Limb (tissue), 2 donors: Measurements from ENCODE around the gene FAM72C.
A peak's percentile ranks its signal among the peaks of the same experiment; 100 is the strongest.
"Not testable (repeated sequence)": the region's sequence is repeated elsewhere in the genome, so short reads cannot be mapped to it uniquely, and the experiment has no call there.

ENCODE experiments used
- DNase-seq, 2 donors: peaks; one replicate each; pipeline ENCODE4 v3.0.0-alpha.2; 2016; ENCODE audit errors: extremely low spot score in 2 of 2

Gene FAM72C

GRCh38 chr1:143971924-143972700 is at the start of gene FAM72C:
Gene FAM72C, minus strand, starts transcription at chr1:143971986. Its CDS starts 845 bp downstream, at chr1:143971141.
- DNase-seq = not testable (repeated sequence)

DNA sequence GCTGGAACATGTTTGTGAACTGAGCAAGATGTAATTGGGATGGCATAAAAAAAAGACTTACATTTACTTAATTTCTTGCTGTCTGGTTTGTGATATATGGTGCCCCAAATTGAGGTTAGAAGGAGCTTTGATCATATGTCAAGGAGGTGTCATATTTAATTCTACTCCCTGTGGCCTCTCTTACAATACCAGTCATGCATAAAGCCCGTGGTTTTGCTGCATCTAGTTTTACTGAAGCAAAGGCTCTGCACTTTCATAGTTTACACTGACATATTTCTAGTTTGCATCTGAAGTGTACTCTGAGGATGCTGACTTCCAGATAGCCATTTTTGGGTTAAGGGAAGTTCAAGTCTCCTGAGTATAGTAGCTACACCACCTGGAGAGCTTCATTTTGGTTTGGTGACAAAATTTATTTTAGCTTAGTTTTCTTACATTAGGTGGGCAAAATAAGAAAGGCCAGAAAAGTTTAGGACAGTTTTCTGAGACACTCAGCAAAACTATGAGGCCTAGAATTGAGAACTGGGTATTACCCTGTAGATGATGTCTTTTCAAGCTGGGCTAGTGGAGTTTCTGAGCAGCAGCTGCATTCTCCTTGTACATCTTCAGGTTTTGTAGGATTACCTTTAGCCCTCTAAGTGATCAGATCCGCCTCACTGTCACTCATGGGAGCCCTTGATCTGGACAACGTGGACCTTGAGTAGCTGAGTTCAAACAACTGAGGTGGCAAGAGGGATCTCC is 48.4 kb upstream of the FAM72C start:
- not testable (repeated sequence) for DNase-seq

GRCh38 chr1:144019101-144019500 is 47.3 kb upstream of the FAM72C start:
- DNase-seq = not testable (repeated sequence)

DNA sequence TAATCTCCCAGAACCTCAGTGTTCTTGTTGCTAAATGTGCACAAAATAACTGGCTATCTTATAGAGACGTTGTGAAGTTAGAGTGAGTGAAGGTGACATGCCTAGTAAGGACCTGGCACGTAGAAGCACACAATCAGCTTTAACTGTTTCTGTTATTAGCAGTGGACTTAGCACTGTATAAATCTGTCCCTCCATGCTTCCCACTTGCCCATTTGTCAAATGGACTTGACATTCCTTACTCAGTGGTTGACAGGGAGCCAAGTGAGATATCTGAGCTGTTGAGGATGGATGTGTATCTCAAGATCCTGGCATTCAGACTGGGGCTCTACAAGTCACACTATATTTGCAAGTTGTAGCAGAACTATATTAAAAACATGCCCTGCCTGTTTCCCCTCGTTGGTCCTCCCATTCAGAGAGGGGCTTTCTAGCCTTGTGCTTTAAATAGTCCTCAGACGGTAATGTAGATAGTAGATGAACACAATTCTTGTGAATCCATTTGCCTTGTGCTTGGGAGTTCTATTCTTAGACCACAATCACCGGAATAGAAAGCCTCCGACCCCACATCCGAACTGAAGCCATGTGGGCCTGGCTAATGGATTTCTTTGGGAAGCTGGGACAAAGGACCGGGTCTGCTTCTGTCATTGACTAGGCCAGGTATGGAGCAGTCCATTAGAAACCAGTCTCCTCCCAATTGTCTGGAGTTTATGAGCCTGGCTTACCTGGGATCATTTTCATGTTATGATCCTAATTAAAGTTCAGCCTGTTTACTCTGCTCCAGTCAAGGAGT is 43.6 kb upstream of the FAM72C start:
- DNase-seq = not testable (repeated sequence)

DNA sequence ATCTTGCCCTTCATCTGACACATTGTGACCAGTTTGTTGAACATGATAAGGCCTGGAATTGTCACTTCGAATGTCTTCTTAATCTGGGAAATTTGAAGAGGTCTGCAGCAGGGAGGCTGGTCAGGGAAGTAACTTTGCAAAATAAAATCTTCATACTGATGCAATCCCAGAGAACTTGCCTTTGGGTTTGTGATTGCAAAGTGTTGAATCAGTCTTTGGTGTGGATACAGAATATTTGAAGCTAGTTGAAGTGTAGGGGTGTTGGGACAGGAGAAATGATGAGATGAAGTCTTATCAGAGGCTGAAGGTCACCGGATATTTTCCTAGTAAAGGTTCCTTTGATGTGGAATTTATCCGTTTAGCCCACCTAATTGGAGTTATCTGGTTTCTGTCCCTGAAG is 42.7 kb upstream of the FAM72C start:
- DNase-seq = not testable (repeated sequence)

DNA sequence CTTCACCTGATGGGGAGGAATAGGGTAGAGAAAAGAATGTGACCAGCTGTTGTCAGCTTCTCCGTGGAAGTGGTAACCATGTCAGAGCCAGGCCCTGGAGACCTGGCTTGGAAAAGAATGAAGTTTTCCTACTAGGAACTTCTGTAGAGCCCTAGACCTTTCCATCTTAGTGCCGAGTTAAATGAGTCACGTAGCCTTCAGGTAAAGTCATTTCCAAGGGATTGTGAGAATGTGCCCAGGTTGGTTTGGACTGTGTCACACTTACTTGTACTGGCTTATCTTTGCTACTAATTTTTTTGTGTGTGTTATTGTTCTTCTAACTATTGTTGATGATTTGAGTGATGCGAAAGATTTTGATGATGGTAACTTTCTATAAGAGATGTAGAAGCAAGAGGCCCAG is 42.3 kb upstream of the FAM72C start:
- not testable (repeated sequence) for DNase-seq

DNA sequence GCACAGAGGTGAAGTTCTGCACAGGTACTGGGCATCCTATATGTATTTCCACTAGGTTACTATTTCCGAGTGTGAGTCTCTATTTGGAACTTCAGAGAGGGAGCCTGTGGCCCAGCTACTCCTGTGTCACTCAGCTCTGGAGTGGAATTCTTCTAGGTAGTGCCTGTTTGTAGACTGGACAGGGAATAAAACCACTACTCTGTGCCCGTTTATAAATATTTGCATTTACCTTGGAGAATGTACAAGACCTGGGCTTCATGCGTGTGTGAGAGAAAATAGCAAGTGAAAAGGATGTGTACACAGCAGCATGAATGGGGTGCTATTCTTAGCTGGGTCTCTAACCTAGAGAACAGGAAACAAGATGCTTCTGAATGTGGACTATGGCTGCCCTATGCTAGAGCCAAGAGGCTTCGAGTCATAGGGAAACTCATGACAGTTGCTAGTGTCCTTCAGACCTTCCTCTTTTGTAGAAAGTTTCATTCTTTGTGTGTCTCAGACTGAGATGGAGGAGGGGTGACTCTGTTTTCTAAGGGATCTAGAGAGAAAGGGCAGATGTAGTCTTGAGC is 40.5 kb upstream of the FAM72C start:
- not testable (repeated sequence) for DNase-seq

GRCh38 chr1:144009410-144009809 is 37.6 kb upstream of the FAM72C start:
- DNase-seq = not testable (repeated sequence)

DNA sequence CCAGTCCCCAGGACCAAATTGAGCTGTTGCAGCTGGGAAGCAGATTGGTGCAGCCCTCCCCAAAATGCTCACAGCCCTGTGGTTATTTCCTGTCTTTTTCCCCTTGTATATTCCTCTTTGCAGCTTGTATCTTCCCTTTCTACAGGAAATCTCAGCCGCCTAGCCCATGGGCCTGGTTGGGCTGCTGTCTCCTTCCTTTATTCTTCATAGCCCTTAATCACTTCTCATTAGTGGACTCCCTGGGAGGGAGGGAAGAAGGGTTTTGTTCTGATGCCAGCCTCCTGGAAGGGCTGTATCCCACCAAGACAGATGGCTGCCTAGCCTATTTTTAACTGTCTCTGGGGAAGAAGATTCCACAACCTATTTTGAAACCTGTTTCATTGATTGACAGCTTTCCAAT is 32.5 kb upstream of the FAM72C start:
- not testable (repeated sequence) for DNase-seq

GRCh38 chr1:144003306-144004029 is 31.7 kb upstream of the FAM72C start:
- DNase-seq = not testable (repeated sequence)

- peak in 1 of 2 donors; percentile 0 for DNase-seq
Measured at GRCh38 chr1:144002141-144002881, 30.5 kb upstream of the FAM72C start.

DNA sequence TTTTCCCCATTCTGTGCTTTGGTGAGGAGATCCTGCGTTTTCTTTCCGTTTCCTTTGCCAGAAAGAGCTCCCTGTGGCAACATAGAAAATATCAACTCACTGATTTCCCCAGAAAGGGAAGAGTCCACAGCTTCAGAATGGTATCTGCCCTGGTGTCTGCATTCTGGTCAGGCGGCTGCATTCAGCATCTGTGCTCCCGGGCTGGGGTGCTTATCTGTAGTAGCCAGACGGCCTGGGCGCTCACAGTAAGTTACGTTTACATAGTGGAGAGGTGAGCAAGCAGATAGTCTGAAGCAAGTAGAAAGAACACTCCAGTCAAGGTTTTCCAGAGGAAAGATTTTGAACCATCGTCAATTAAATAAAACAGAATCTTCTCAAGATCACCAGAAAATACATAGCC is 29.3 kb upstream of the FAM72C start:
- not testable (repeated sequence) for DNase-seq

DNA sequence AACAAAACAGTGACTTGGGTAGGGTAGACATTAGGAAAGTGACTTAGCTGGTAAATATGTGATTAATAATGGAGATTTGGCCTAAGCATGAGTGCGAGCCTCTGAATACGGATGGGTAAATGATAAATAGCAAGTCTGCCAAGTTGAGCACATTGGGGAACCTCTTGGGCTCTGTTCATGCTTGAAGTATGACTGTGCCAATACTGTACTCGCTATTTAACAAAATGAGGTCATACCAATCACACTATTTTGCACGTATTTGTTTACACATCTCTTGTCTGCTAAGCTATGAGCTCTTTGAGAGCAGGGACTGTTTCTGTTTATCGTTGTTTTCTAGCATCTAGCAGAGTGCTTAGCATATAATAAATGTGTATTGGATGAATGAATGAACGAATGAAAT is 24.2 kb upstream of the FAM72C start:
- DNase-seq = not testable (repeated sequence)

DNA sequence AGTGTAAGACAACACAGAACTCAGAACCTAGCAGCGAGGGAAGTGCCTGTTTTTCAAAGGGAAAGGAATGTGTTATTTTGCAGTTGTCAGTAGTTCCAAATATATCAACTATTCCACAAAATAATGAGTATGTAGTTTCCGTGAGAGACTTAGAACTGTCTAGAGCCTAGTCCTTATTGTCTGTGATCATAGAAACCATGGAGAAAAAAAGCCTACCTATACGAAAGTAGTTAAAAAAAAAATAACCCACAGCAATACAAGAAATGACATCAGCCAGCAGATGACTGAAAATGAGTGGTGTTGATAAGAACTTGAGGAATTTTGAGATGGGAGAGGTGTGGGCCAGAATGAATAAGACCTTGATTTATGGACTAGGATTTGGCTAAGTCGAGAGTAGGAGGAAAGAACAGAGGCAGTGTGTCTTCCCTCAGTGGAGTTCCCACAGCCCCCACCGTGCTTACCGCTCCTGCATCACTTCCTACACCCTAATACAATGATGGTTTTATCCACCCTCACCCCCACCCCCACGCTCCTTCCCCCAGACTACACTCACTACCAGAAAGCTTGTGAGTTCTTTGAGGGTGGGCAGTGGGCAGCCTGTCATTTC is 21.6 kb upstream of the FAM72C start:
- DNase-seq = not testable (repeated sequence)

DNA sequence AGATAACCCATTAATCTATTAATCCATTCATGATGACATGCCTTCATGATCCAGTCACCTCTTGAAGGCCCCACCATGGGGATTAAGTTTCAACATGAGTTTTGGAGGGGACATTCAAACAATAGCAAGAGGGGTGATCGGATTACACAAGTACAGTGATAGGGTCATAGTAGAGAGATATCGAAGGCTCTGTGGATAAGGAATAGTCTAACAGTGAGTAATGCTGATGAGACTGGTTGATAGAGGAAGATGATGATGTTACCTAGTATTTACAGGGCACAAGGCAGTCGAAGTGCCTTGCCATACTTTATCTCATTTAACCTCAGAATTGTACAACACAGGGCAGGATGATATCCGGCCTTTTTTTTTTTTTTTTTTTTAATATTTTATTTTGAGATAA is 18.9 kb upstream of the FAM72C start:
- not testable (repeated sequence) for DNase-seq

- DNase-seq = not testable (repeated sequence)
Measured at GRCh38 chr1:143989719-143990118, 17.9 kb upstream of the FAM72C start.

DNA sequence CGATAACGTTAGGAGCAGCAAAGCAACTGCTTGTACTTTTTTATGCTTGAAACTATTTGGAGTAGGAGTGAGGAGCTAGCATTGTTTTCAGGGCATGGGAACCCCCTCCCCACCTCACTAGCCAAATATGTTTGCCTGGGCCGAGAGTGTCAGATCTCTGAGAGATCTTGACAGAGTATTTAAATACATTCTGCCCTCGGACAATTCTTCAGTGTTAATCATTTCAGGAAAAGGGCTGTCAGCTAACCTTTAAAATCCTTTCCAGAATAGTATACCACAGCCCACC is 17.6 kb upstream of the FAM72C start:
- DNase-seq = not testable (repeated sequence)

GRCh38 chr1:143988602-143989426 is 17.0 kb upstream of the FAM72C start:
- not testable (repeated sequence) for DNase-seq

DNA sequence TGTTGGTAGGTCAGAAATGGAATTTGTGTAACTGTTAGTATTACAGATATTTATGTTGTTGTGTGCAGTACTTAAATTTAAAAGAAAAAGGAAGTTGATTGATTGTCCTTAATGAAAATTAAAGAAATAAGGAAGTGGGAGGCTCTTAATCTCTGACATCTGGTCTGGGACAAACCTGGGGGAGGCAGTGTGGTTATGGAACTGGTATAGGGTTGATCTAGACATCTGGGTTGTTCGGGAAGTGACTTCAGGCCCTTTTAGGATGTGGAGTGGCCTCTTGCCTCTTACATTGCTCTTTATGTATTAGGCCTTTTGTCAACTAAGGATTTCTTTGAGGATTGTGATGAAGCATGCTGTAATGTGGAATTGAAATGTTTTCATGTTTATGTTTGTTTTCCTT is 16.1 kb upstream of the FAM72C start:
- DNase-seq = not testable (repeated sequence)
